GM12878 (cell line): ENCODE results near the gene ATP6V1D. TPM values are rescaled to one million over a fixed set of nuclear protein-coding genes. Genes with fewer than 3 reads are reported as not detected.

ENCODE experiments used
- ATAC-seq: fragments of 200-7000 bp; cut with Tn5 transposase; 3 replicates; pipeline ENCODE4 v1.9.1; 2020; ENCODE audit warnings: mild to moderate bottlenecking, moderate library complexity
- BruUV-seq: library from RNA; stranded (reverse); fragments of 400-500 nt; replicated peaks from 2 replicates; lab custom pipeline; 2021; lab: Mats Ljungman, UMichigan
- CTCF ChIA-PET: fragments of 300-600 bp; sonication (Branson Sonifier 250); formaldehyde crosslinking; extraction: SDS; loops from one replicate; lab custom pipeline; 2021; ENCODE audit warnings: inconsistent platforms; lab: Yijun Ruan, JAX
- POLR2A ChIA-PET: fragments of 350-600 bp; formaldehyde crosslinking; extraction: SDS; loops from one replicate; lab custom pipeline; 2021; ENCODE audit warnings: inconsistent platforms; lab: Charles Lee
- RAD21 ChIA-PET: fragments of 300-600 bp; sonication (Branson Sonifier 250); formaldehyde crosslinking; loops from one replicate; lab custom pipeline; 2023; ENCODE audit warnings: antibody characterized with exemption; ENCODE audit not compliant: unreplicated experiment; lab: Charles Lee
- SMC1A ChIA-PET: fragments of 300-600 bp; sonication (Branson Sonifier 250); formaldehyde crosslinking; loops from one replicate; lab custom pipeline; 2023; ENCODE audit not compliant: unreplicated experiment, uncharacterized antibody; lab: Charles Lee
- DNase-seq: peaks from one replicate; pipeline ENCODE4 v3.0.0-alpha.2; 2011; ENCODE audit warnings: low read depth, low spot score
- FAIRE-seq: peaks from 3 replicates; lab custom pipeline; 2011; peaks lifted over from hg19 to GRCh38; lab: Jason Lieb, UNC
- H2AFZ ChIP-seq: 2 replicates; pipeline ENCODE4 v1.6.0; 2011; ENCODE audit warnings: low read depth, low read length, control low read depth; ENCODE audit not compliant: control insufficient read depth
- H3K27ac ChIP-seq: 2 replicates; pipeline ENCODE4 v1.5.1; 2011; ENCODE audit warnings: control low read depth; ENCODE audit not compliant: control insufficient read depth, insufficient read depth
- H3K27me3 ChIP-seq, 2 experiments: replicated peaks in 1 of 2; 2 replicates each; pipeline versions ENCODE4 v1.6.0 to v1.6.1; 2011; ENCODE audit warnings: low read length in 1 of 2; ENCODE audit not compliant: control insufficient read depth in 2 of 2, insufficient read depth in 2 of 2
- H3K36me3 ChIP-seq, 2 experiments: 2 replicates each; pipeline ENCODE4 v1.5.1; 2011; ENCODE audit warnings: low read length in 1 of 2; ENCODE audit not compliant: control insufficient read depth in 2 of 2, insufficient read depth in 2 of 2
- H3K4me1 ChIP-seq: 2 replicates; pipeline ENCODE4 v1.6.1; 2011; ENCODE audit warnings: mild to moderate bottlenecking, low read length, moderate library complexity, mixed read lengths; ENCODE audit not compliant: control insufficient read depth, insufficient read depth
- H3K4me2 ChIP-seq: 2 replicates; pipeline ENCODE4 v1.6.0; 2011; ENCODE audit warnings: control low read depth; ENCODE audit not compliant: control insufficient read depth, insufficient read depth
- H3K4me3 ChIP-seq: fragments of 200-600 bp; sonication (generic); 2 replicates; pipeline ENCODE4 v1.5.1; 2016
- H3K79me2 ChIP-seq: 2 replicates; pipeline ENCODE4 v1.6.0; 2011; ENCODE audit warnings: low read length; ENCODE audit not compliant: control insufficient read depth, insufficient read depth
- H3K9ac ChIP-seq: 2 replicates; pipeline ENCODE4 v1.8.0; 2011; ENCODE audit warnings: low read length, control low read depth, mixed read lengths; ENCODE audit not compliant: control insufficient read depth, insufficient read depth
- H3K9me3 ChIP-seq: replicated peaks from 3 replicates; pipeline ENCODE4 v1.5.1; 2011; ENCODE audit warnings: mild to moderate bottlenecking, low read length; ENCODE audit not compliant: control insufficient read depth, insufficient read depth
- H4K20me1 ChIP-seq: 2 replicates; pipeline ENCODE4 v1.6.0; 2011; ENCODE audit not compliant: control insufficient read depth, insufficient read depth
- ATF2 ChIP-seq: IDR thresholded peaks from 2 replicates; pipeline ENCODE4 v1.6.1; 2012; ENCODE audit warnings: low read length, inconsistent platforms
- ATF7 ChIP-seq: fragments of 450-650 bp; IDR thresholded peaks from 2 replicates; pipeline ENCODE4 v1.6.1; 2016; ENCODE audit warnings: low read depth, mild to moderate bottlenecking
- CHD4 ChIP-seq: fragments of 200-600 bp; sonication (generic); IDR thresholded peaks from 2 replicates; pipeline ENCODE4 v1.6.1; 2016; ENCODE audit warnings: mild to moderate bottlenecking
- KDM1A ChIP-seq: fragments of 200-600 bp; sonication (generic); IDR thresholded peaks from 2 replicates; pipeline ENCODE4 v1.6.1; 2016; ENCODE audit warnings: borderline replicate concordance
- MTA2 ChIP-seq: fragments of 450-650 bp; IDR thresholded peaks from 2 replicates; pipeline ENCODE4 v1.6.1; 2016; ENCODE audit warnings: low read depth, mild to moderate bottlenecking, moderate library complexity
- MXI1 ChIP-seq: fragments of 150-350 bp; IDR thresholded peaks from 2 replicates; pipeline ENCODE4 v1.6.1; 2011; ENCODE audit warnings: low read depth, mild to moderate bottlenecking, inconsistent platforms, low read length, improper control_type of control experiment
- NFIC ChIP-seq: IDR thresholded peaks from 2 replicates; pipeline ENCODE4 v1.6.1; 2012; ENCODE audit warnings: low read depth, mild to moderate bottlenecking, inconsistent platforms, low read length, moderate library complexity
- NR2C1 ChIP-seq: fragments of 450-650 bp; IDR thresholded peaks from 2 replicates; pipeline ENCODE4 v1.6.1; 2017; ENCODE audit warnings: antibody characterized with exemption, mild to moderate bottlenecking, moderate library complexity
- POU2F2 ChIP-seq: IDR thresholded peaks from 3 replicates; pipeline ENCODE4 v1.6.1; 2011; ENCODE audit warnings: low read depth, mild to moderate bottlenecking, low read length, borderline replicate concordance
- SMAD5 ChIP-seq: IDR thresholded peaks from 2 replicates; pipeline ENCODE4 v1.6.1; 2016; ENCODE audit warnings: antibody characterized with exemption, low read depth
- SRF ChIP-seq, 2 experiments: IDR thresholded peaks; 2 replicates each; pipeline ENCODE4 v1.6.1; 2011; ENCODE audit warnings: low read depth in 2 of 2, low read length in 2 of 2, mild to moderate bottlenecking in 1 of 2, moderate library complexity in 1 of 2
- SUZ12 ChIP-seq: fragments of 200-600 bp; sonication (generic); IDR thresholded peaks from one replicate; pipeline ENCODE4 v1.6.1; 2018; ENCODE audit warnings: antibody characterized with exemption, mild to moderate bottlenecking; ENCODE audit not compliant: unreplicated experiment
- USF1 ChIP-seq: IDR thresholded peaks from 2 replicates; pipeline ENCODE4 v1.6.1; 2011; ENCODE audit warnings: borderline replicate concordance, low read depth, mild to moderate bottlenecking, moderate library complexity, mixed read lengths, low read length; ENCODE audit not compliant: insufficient read depth; ENCODE audit errors: extremely low read length
- ZNF687 ChIP-seq: fragments of 450-650 bp; IDR thresholded peaks from 2 replicates; pipeline ENCODE4 v1.6.1; 2017; ENCODE audit warnings: mild to moderate bottlenecking, moderate library complexity
- ZSCAN29 ChIP-seq: fragments of 450-650 bp; IDR thresholded peaks from 2 replicates; pipeline ENCODE4 v1.6.1; 2017; ENCODE audit warnings: mild to moderate bottlenecking, moderate library complexity
- WGBS: methylation state at CpG from one replicate; pipeline ENCODE4 v1.1.6; 2016; ENCODE audit warnings: low lambda C conversion rate; ENCODE audit not compliant: insufficient replicate concordance, insufficient coverage; ENCODE audit errors: missing lambda C conversion rate; 5-methylcytosine and 5-hydroxymethylcytosine counted together
- in situ Hi-C: fragments of 300-500 bp; cut with MboI; formaldehyde crosslinking; loops from 9 replicates; pipeline ENCODE4 v1.14.3; 2018; ENCODE audit warnings: mixed read lengths
- intact Hi-C: fragments of 100-400 bp; cut with micrococcal nuclease; formaldehyde crosslinking; loops from one replicate; pipeline ENCODE4 v1.14.2; 2022; ENCODE audit not compliant: unreplicated experiment
- polyA plus RNA-seq, 11 experiments: library from polyadenylated mRNA; depleted of rRNA in 4 of 11; unstranded in 6 of 11; stranded (reverse) in 5 of 11; fragments of >200 nt; fragmentation: Nextera tagmentation in 4 of 11; fragmentation: Illumina TruSeq in 1 of 11; extraction: Ambion mirVana in 4 of 11; extraction: Trizol in 1 of 11; gene quantifications; 1 replicate in 1 of 11; 2 replicates in 10 of 11; pipeline versions ENCODE4 v1.2.1 to v1.2.3, GENCODE V29; 2011 to 2016; ENCODE audit warnings: inconsistent platforms in 2 of 11, missing spikeins in 2 of 11, low read depth in 1 of 11
- total RNA-seq, 4 experiments: library from RNA; depleted of rRNA in 3 of 4; stranded (reverse); fragments of >200 nt in 3 of 4; fragmentation: Illumina TruSeq in 1 of 4; extraction: Trizol in 1 of 4; gene quantifications; 2 replicates each; pipeline versions ENCODE4 v1.2.1 to v1.2.3, GENCODE V29; 2013 to 2021

Gene ATP6V1D
- total and polyA plus RNA-seq, 10 of the 15 experiments (the other 5 are each of a cell fraction or from before 2014, with no cell fraction given) = 24.0 to 71.6 (median 47.8) TPM

DNA sequence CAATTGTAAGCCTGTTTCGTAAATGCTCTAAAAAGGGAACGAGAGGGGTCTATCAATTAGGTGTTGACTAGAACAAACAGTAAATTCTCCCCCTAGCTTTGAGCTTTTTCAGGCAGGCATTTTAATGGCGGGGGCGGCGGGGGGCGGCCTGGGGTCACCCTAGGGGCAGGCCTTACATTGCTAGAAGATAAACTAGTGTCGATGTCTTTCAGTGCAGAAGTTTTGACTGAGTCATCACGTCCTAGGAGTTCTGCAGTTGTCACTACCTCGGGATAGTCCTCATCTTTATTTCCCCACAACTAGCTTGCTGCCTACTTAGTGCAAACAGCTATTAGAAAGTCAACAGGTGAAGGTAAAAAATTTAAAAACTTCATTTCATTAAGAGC lies 1.6 kb downstream of the ATP6V1D start:
- DNase-seq = no peak
- no peak overlapping the region for H3K27ac ChIP-seq
- no peaks in the 10 kb centered on the region for H3K9me3 ChIP-seq
- in situ Hi-C loops (loop anchor here (10.0 kb wide), 1 partner anchor 853 kb away; the partner anchor contains the start of gene GPHN), intact Hi-C loops (no loop called here)
- H3K4me3 ChIP-seq = peak overlapping the region; percentile 91
- ChIA-PET SMC1A (interaction anchor here (1.1 kb wide), 1 partner anchor 15 kb away, joined by 3 read pairs; no protein-coding TSS in a partner anchor), RAD21 (interaction anchor here (0.7 kb wide), 1 partner anchor 309 kb away, joined by 3 read pairs; no protein-coding TSS in a partner anchor), CTCF (interaction anchor here (1.0 to 1.7 kb wide), 5 partner anchors 10 to 75 kb away, joined by 3 to 7 read pairs (median 3); no protein-coding TSS in a partner anchor), POLR2A (interaction anchor here (0.9 kb wide), 1 partner anchor 64 kb away, joined by 3 read pairs; no protein-coding TSS in a partner anchor)
- H3K4me1 ChIP-seq = peaks cover 4% of the 10 kb centered on the region; the same call in 1 of the 2 replicates
- BruUV-seq = no TSS peak
- no peaks in the 10 kb centered on the region for H4K20me1 ChIP-seq
- H3K79me2 ChIP-seq = peaks cover 56% of the 10 kb centered on the region
- no peak for ATAC-seq
- TF ChIP-seq ATF7 (no peak), SMAD5 (no peak), MTA2 (no peak), NR2C1 (no peak), ZSCAN29 (no peak), SRF (IDR thresholded peaks at IDR 0.05; ENCODE audit: low read depth in 2 of 2, low read length in 2 of 2) (no peak), ATF2 (no peak), ZNF687 (no peak), MXI1 (no peak), KDM1A (no peak), NFIC (no peak), CHD4 (no peak), POU2F2 (no peak), USF1 (no peak), SUZ12 (no peak)
- H3K4me2 ChIP-seq = peak overlapping the region; percentile 74
- 81% methylated on average over 9 of the region's 9 CpGs for WGBS
- H3K9ac ChIP-seq = no peak overlapping the region
- no peak for FAIRE-seq
- H2AFZ ChIP-seq = no peak overlapping the region
- H3K27me3 ChIP-seq = no peaks in the 10 kb centered on the region
- H3K36me3 ChIP-seq = no peaks in the 10 kb centered on the region
